AG09319 (cell line): ENCODE measurements around the gene MYEOV.

Experiments
- DNase-seq: peaks from one replicate; pipeline ENCODE4 v3.0.0-alpha.2; 2010; ENCODE audit warnings: low read depth; ENCODE audit errors: extremely low read depth
- CTCF ChIP-seq: IDR thresholded peaks from 2 replicates; pipeline ENCODE4 v1.5.1; 2011; ENCODE audit warnings: low read depth, mild to moderate bottlenecking, inconsistent platforms, low read length, moderate library complexity

The MYEOV gene

GRCh38 chr11:69267395-69267805 is 26.6 kb upstream of the MYEOV start:
- no peak for DNase-seq
- TF ChIP-seq CTCF = no peak

- no peak for DNase-seq
- TF ChIP-seq CTCF = no peak
Observed at GRCh38 chr11:69268911-69269310, 25.0 kb upstream of the MYEOV start.

- no peak for DNase-seq
- TF ChIP-seq CTCF = no peak
Observed at GRCh38 chr11:69269388-69269787, 24.6 kb upstream of the MYEOV start.

GRCh38 chr11:69269926-69270697 is 23.8 kb upstream of the MYEOV start:
- TF ChIP-seq CTCF = no peak
- DNase-seq = no peak

GRCh38 chr11:69270941-69271340 is 23.0 kb upstream of the MYEOV start:
- DNase-seq = no peak
- TF ChIP-seq CTCF = no peak

GRCh38 chr11:69272055-69272454 is 21.9 kb upstream of the MYEOV start:
- no peak for TF ChIP-seq CTCF
- DNase-seq = no peak

GRCh38 chr11:69272831-69273485 is 21.0 kb upstream of the MYEOV start:
- no peak for TF ChIP-seq CTCF
- DNase-seq = no peak
